Ovary (tissue), 3 donors: Measurements from ENCODE around the gene LAT.

Experiments
- EP300 ChIP-seq: sonication (generic); formaldehyde crosslinking; IDR thresholded peaks from one replicate; pipeline ENCODE4 v1.6.1; 2017; ENCODE audit warnings: antibody characterized with exemption
- POLR2A ChIP-seq: fragments of 450-650 bp; IDR thresholded peaks from one replicate; pipeline ENCODE4 v1.6.1; 2017; ENCODE audit warnings: antibody characterized with exemption, mild to moderate bottlenecking, moderate library complexity
- TF ChIP-seq, protein P1 (sequence below), 3 donors: fragments of 450-650 bp in 2 of 3; fragments of 200-600 bp in 1 of 3; IDR thresholded peaks; one replicate each; pipeline versions ENCODE4 v1.5.1 to v1.8.0; 2016 to 2022; ENCODE audit warnings: antibody characterized with exemption in 3 of 3, mild to moderate bottlenecking in 1 of 3
- donor health status: DM: no; HTN: no; CAD: no.

DNA sequence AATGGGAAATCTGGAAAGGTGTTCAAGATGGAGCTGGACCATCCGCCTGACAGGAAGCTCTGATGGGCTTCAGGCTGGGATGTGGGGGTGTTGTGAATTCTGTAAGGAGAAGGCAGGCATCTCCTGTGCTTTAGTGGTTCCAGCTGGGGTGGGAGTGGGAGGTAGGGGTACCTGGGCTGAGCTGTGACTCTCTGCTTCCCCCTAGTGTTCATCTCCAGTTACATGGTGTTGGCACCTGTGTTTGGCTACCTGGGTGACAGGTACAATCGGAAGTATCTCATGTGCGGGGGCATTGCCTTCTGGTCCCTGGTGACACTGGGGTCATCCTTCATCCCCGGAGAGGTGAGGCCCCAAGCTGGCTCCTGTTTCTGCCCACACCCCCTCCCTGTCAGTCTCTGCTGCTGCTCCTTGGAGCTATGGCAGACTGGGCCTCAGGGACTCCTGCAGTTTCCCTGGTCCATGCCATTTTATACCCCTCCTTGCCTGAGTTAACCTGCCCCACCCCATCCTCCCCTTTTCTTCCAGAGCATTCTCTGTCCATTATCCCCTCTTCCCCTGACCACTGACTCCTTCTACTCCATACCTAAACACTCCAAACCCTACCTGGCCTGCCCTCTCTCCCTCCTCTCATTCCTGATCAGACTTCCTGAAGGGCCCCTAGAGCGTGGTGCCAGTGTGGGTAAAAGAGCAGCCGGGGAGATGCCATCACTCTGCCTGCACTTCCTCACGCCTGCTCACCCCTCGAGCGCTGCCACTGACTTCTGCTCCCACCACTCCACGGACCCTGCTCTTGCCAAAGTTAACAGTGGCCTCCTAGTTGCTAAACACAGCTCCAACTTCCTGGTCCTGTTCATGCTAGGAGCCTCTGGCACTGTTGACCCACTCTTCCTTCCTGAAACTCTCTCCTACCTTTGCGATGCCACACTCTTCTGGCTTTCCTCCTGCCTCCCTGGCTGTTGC is 6.9 kb upstream of the LAT start:
- TF ChIP-seq, protein P1, sequence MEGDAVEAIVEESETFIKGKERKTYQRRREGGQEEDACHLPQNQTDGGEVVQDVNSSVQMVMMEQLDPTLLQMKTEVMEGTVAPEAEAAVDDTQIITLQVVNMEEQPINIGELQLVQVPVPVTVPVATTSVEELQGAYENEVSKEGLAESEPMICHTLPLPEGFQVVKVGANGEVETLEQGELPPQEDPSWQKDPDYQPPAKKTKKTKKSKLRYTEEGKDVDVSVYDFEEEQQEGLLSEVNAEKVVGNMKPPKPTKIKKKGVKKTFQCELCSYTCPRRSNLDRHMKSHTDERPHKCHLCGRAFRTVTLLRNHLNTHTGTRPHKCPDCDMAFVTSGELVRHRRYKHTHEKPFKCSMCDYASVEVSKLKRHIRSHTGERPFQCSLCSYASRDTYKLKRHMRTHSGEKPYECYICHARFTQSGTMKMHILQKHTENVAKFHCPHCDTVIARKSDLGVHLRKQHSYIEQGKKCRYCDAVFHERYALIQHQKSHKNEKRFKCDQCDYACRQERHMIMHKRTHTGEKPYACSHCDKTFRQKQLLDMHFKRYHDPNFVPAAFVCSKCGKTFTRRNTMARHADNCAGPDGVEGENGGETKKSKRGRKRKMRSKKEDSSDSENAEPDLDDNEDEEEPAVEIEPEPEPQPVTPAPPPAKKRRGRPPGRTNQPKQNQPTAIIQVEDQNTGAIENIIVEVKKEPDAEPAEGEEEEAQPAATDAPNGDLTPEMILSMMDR (IDR thresholded peaks at IDR 0.05), result no peak
- no peak for TF ChIP-seq POLR2A
- TF ChIP-seq EP300, result no peak
